ENCODE results near the gene DCUN1D5. TPM values are rescaled to one million over a fixed set of nuclear protein-coding genes. Genes with fewer than 3 reads are reported as not detected.

DCUN1D5 gene
- total RNA-seq, 3 donors from 2014 or later = 31.8 to 38.2 (median 36.2) TPM

DNA sequence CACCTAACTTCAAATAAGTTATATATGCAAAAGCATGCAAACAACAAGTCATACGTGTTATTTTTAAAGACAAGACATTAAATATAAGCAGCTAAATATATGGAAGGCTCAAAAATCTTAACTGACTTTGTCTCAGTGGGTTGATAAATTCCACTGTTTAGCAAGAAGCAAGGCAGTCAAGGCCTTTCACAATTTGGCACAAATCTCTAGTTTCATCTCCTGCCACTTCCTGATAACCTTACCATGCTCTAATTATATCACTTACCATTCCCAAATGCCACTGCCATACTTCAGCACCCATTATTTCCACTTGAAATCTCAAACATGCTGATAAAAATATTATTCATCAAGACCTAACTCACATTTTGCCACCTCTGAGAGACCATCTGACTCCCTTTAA lies 24.8 kb downstream of the DCUN1D5 start:
- intact Hi-C loops (cut with DNase I; ENCODE audit: low total_unique reads) = no loop called here
- H3K4me3 ChIP-seq = no peak overlapping the region
- H3K4me1 ChIP-seq = no peaks in the 10 kb centered on the region
- no peak overlapping the region for H3K27ac ChIP-seq
- TF ChIP-seq POLR2AphosphoS5 (IDR thresholded peaks at IDR 0.05) (no peak), CTCF (IDR thresholded peaks at IDR 0.05) (no peak), POLR2A (IDR thresholded peaks at IDR 0.05) (no peak)
- no peaks in the 10 kb centered on the region for H3K27me3 ChIP-seq
- no peak for DNase-seq (ENCODE audit: low spot score in 2 of 2)
- H3K9me3 ChIP-seq = no peaks in the 10 kb centered on the region
- peaks cover 6% of the 10 kb centered on the region for H3K36me3 ChIP-seq

- no peak overlapping the region for H3K4me3 ChIP-seq
- TF ChIP-seq CTCF (IDR thresholded peaks at IDR 0.05) (no peak), POLR2AphosphoS5 (IDR thresholded peaks at IDR 0.05) (no peak), POLR2A (IDR thresholded peaks at IDR 0.05) (no peak)
- H3K36me3 ChIP-seq = peaks cover 6% of the 10 kb centered on the region
- H3K27ac ChIP-seq = no peak overlapping the region
- DNase-seq (ENCODE audit: low spot score in 2 of 2) = no peak
- H3K9me3 ChIP-seq = no peaks in the 10 kb centered on the region
- no peaks in the 10 kb centered on the region for H3K4me1 ChIP-seq
- intact Hi-C loops (cut with DNase I; ENCODE audit: low total_unique reads) = no loop called here
- no peaks in the 10 kb centered on the region for H3K27me3 ChIP-seq
Observed at GRCh38 chr11:103061656-103062055, 30.3 kb downstream of the DCUN1D5 start.

GRCh38 chr11:103055221-103055890 lies 36.6 kb downstream of the DCUN1D5 start:
- Histone ChIP-seq H3K4me1 (no peaks in the 10 kb centered on the region), H3K27ac (peak overlapping the region in 1 of 2 donors; percentile 4), H3K9me3 (no peaks in the 10 kb centered on the region), H3K36me3 (no peaks in the 10 kb centered on the region), H3K4me3 (no peak overlapping the region), H3K27me3 (no peaks in the 10 kb centered on the region)
- DNase-seq (ENCODE audit: low spot score in 2 of 2) = no peak
- no peak for TF ChIP-seq POLR2AphosphoS5 (IDR thresholded peaks at IDR 0.05)
- TF ChIP-seq CTCF (IDR thresholded peaks at IDR 0.05) = peak in 2 of 3 donors; percentile 39 to 51
- intact Hi-C loops (cut with DNase I; ENCODE audit: low total_unique reads) = no loop called here

- Histone ChIP-seq H3K4me1 (no peaks in the 10 kb centered on the region), H3K36me3 (no peaks in the 10 kb centered on the region), H3K4me3 (no peak overlapping the region), H3K27me3 (no peaks in the 10 kb centered on the region), H3K9me3 (no peaks in the 10 kb centered on the region), H3K27ac (no peak overlapping the region)
- intact Hi-C loops (cut with DNase I; ENCODE audit: low total_unique reads) = no loop called here
- TF ChIP-seq POLR2AphosphoS5 (IDR thresholded peaks at IDR 0.05) = no peak
- TF ChIP-seq CTCF (IDR thresholded peaks at IDR 0.05) = no peak
- TF ChIP-seq POLR2A (IDR thresholded peaks at IDR 0.05) = no peak
- DNase-seq (ENCODE audit: low spot score in 2 of 2) = no peak
Observed at GRCh38 chr11:103053997-103054396, 38.0 kb downstream of the DCUN1D5 start.

DNA sequence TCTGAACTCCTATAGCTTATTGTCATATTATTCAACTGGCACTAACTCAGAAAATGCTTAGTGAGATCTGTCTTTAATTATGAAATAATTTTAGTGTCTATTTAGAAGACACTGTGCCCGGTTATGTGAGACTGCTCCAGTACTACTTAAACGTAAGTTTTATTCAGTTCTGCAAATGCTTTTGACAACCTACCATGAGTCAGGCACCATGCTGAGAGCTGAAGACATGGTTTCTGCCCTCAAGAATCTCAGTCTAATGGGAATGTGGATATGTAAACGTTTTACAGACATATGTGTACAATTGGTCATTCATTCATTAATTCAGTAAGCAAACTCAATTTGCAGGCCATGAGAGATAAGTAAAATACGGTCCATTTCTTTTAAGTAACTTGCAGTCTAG lies 40.0 kb downstream of the DCUN1D5 start:
- Histone ChIP-seq H3K9me3 (no peaks in the 10 kb centered on the region), H3K36me3 (no peaks in the 10 kb centered on the region), H3K27me3 (no peaks in the 10 kb centered on the region), H3K4me3 (no peak overlapping the region), H3K4me1 (no peaks in the 10 kb centered on the region), H3K27ac (no peak overlapping the region)
- intact Hi-C loops (cut with DNase I; ENCODE audit: low total_unique reads) = no loop called here
- TF ChIP-seq CTCF (IDR thresholded peaks at IDR 0.05) (no peak), POLR2AphosphoS5 (IDR thresholded peaks at IDR 0.05) (no peak), POLR2A (IDR thresholded peaks at IDR 0.05) (no peak)
- no peak for DNase-seq (ENCODE audit: low spot score in 2 of 2)

Measured in breast epithelium (tissue), 4 donors.